ENCODE data around the gene LPCAT3. TPM values are rescaled to one million over a fixed set of nuclear protein-coding genes. Genes with fewer than 3 reads are reported as not detected.

The LPCAT3 gene
- total and polyA plus RNA-seq, 2 of the 4 experiments (the other 2 are of a cell fraction), result 7.0 to 18.6 TPM

GRCh38 chr12:6965714-6966113, 52.6 kb downstream of the LPCAT3 start:
- H2BK15ac ChIP-seq (ENCODE audit: low read depth, low read length), result no peak overlapping the region
- H4K20me1 ChIP-seq (ENCODE audit: insufficient read depth, low read length), result no peaks in the 10 kb centered on the region
- H3K23ac ChIP-seq (ENCODE audit: low read depth, low read length), result no peak overlapping the region
- H3K9ac ChIP-seq (ENCODE audit: low read depth, low read length), result no peak overlapping the region
- no peak overlapping the region for H2AK9ac ChIP-seq (replicated peaks; ENCODE audit: low read depth, low read length, poor library complexity)
- H2BK120ac ChIP-seq (ENCODE audit: low read depth, low read length), result no peak overlapping the region
- ATAC-seq (ENCODE audit: low read depth) (no peak), DNase-seq (no peak)
- H2AK5ac ChIP-seq (ENCODE audit: low read depth, low read length), result no peak overlapping the region
- H3K4ac ChIP-seq (ENCODE audit: low read depth, low read length), result no peak overlapping the region
- no peak overlapping the region for H3K4me3 ChIP-seq (ENCODE audit: insufficient read depth, low read depth, low read length)
- H3K9me3 ChIP-seq (ENCODE audit: control insufficient read depth, insufficient read depth, low read length), result no peaks in the 10 kb centered on the region
- no peak overlapping the region for H2BK20ac ChIP-seq (ENCODE audit: low read depth, low read length)
- ChIA-PET CTCF (interaction anchor here (1.2 kb wide), 1 partner anchor 41 kb away, joined by 3 read pairs; no protein-coding TSS in a partner anchor), POLR2A (ENCODE audit: unreplicated experiment) (no interaction called here)
- no peak overlapping the region for H3K56ac ChIP-seq (ENCODE audit: extremely low read depth, insufficient read depth, low read length)
- H3K4me1 ChIP-seq (ENCODE audit: control insufficient read depth, insufficient read depth, low read length), result peaks cover 9% of the 10 kb centered on the region
- peaks cover 13 to 34% of the 10 kb centered on the region in 2 experiments for H3K79me1 ChIP-seq (ENCODE audit: low read depth in 1 of 2, low read length in 2 of 2)
- WGBS, 2 experiments (ENCODE audit: extremely low coverage in 2 of 2, insufficient read length in 1 of 2), result no CpG with 5 or more reads among the region's 4 CpGs
- no peaks in the 10 kb centered on the region for H3K9me1 ChIP-seq (ENCODE audit: insufficient read depth, low read length)
- H4K8ac ChIP-seq (ENCODE audit: low read depth in 2 of 2, low read length in 2 of 2), result no peak overlapping the region
- peaks cover 38% of the 10 kb centered on the region for H3K36me3 ChIP-seq (ENCODE audit: control insufficient read depth, insufficient read depth, low read length)
- TF ChIP-seq USF2 (IDR thresholded peaks at IDR 0.05; ENCODE audit: low read depth, low read length) (no peak), MAFK (IDR thresholded peaks at IDR 0.05; ENCODE audit: low read depth, low read length) (no peak), MAZ (IDR thresholded peaks at IDR 0.05; ENCODE audit: borderline replicate concordance, low read depth, low read length) (no peak), POLR2A (IDR thresholded peaks at IDR 0.05; ENCODE audit: low read depth, low read length) (no peak), BHLHE40 (IDR thresholded peaks at IDR 0.05; ENCODE audit: low read depth, low read length) (no peak), RAD21 (IDR thresholded peaks at IDR 0.05; ENCODE audit: low read length) (no peak)
- no peak overlapping the region for H3K14ac ChIP-seq (replicated peaks; ENCODE audit: low read depth, low read length)
- intact Hi-C loops (cut with micrococcal nuclease) (loop anchor here (1.0 kb wide), 4 partner anchors 21 to 148 kb away; partner anchors contain the start of gene C12orf57), dilution Hi-C loops (cut with HindIII; ENCODE audit: low sequenced_read_pairs, unreplicated experiment) (no loop called here), in situ Hi-C loops (cut with MboI; ENCODE audit: low sequenced_read_pairs) (no loop called here)
- no peak overlapping the region for H4K5ac ChIP-seq (ENCODE audit: low read depth, low read length)
- no peak overlapping the region for H2BK5ac ChIP-seq (ENCODE audit: low read depth, low read length, poor library complexity, severe bottlenecking)
- no peak overlapping the region for H4K91ac ChIP-seq (ENCODE audit: insufficient read depth, low read depth, low read length)
- H3K27me3 ChIP-seq (ENCODE audit: control insufficient read depth, insufficient read depth, low read length), result no peaks in the 10 kb centered on the region
- no TSS peak for BruUV-seq (replicated peaks)
- no peak overlapping the region for H3K27ac ChIP-seq (ENCODE audit: insufficient read depth, low read length)
- no peak overlapping the region for H3K4me2 ChIP-seq (ENCODE audit: low read depth, low read length)
- no peak overlapping the region for H2AFZ ChIP-seq (replicated peaks; ENCODE audit: low read length, poor library complexity)
- H3K18ac ChIP-seq (ENCODE audit: low read depth, low read length), result no peak overlapping the region

All from IMR-90 (cell line).